LNCaP clone FGC (cell line): Measurements from ENCODE around the gene DYNC1I2.

ENCODE experiments used
- DNase-seq: peaks from one replicate; pipeline ENCODE4 v3.0.0-alpha.2; 2011; ENCODE audit warnings: low read depth
- H3K4me3 ChIP-seq: 2 replicates; pipeline ENCODE4 v1.5.1; 2011; ENCODE audit warnings: mild to moderate bottlenecking, low read depth, low read length, control low read depth
- TF ChIP-seq, protein P1 (sequence below): IDR thresholded peaks from 2 replicates; pipeline ENCODE4 v1.5.1; 2012; ENCODE audit warnings: mild to moderate bottlenecking; ENCODE audit not compliant: control insufficient read depth, insufficient read depth; ENCODE audit errors: extremely low read depth

DYNC1I2 gene

GRCh38 chr2:171692331-171692730, 5.1 kb downstream of the DYNC1I2 start:
- DNase-seq, result no peak
- H3K4me3 ChIP-seq, result no peak overlapping the region
- TF ChIP-seq, protein P1, sequence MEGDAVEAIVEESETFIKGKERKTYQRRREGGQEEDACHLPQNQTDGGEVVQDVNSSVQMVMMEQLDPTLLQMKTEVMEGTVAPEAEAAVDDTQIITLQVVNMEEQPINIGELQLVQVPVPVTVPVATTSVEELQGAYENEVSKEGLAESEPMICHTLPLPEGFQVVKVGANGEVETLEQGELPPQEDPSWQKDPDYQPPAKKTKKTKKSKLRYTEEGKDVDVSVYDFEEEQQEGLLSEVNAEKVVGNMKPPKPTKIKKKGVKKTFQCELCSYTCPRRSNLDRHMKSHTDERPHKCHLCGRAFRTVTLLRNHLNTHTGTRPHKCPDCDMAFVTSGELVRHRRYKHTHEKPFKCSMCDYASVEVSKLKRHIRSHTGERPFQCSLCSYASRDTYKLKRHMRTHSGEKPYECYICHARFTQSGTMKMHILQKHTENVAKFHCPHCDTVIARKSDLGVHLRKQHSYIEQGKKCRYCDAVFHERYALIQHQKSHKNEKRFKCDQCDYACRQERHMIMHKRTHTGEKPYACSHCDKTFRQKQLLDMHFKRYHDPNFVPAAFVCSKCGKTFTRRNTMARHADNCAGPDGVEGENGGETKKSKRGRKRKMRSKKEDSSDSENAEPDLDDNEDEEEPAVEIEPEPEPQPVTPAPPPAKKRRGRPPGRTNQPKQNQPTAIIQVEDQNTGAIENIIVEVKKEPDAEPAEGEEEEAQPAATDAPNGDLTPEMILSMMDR, result no peak

- no peak for DNase-seq
- H3K4me3 ChIP-seq, result no peak overlapping the region
- TF ChIP-seq, protein P1, result no peak
Measured at GRCh38 chr2:171702781-171703556, 15.7 kb downstream of the DYNC1I2 start.

DNA sequence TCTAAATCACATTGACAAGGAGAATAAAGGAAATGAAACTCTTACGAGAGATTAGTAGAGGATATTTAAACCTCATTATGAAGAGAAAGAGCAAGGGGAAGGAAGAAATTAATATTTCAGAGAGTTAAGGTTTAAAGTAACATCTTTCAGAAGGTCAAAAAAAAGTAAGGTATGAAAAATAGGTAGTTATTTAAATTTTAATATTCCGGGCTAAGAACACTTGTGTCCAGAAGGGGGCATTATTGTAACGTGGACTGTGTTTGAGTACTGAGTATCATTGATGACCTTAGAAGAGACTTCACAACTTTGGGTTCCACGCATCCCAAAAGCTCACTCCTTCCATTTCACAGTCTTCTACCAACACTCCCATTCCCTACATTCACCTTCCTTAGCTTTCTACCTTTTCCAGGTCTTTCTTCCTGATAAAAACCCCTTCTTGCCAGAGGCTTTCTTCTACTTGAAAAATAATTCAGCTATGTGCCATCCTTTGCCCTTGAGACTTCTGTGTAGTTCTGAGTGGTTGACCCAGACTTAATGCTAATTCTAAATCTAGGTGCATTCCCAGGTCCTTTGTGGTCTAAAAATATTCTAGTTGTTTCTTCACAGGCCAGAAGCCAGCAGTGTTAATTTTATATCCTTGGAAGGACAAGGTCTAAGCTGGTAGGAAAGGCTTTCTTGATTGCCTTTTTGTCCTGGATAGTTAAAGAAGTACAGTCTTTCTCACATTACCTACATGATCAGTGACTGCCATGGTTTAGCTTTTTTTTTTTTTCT, 16.5 kb downstream of the DYNC1I2 start:
- TF ChIP-seq, protein P1, result peak; percentile 58
- DNase-seq, result no peak

DNA sequence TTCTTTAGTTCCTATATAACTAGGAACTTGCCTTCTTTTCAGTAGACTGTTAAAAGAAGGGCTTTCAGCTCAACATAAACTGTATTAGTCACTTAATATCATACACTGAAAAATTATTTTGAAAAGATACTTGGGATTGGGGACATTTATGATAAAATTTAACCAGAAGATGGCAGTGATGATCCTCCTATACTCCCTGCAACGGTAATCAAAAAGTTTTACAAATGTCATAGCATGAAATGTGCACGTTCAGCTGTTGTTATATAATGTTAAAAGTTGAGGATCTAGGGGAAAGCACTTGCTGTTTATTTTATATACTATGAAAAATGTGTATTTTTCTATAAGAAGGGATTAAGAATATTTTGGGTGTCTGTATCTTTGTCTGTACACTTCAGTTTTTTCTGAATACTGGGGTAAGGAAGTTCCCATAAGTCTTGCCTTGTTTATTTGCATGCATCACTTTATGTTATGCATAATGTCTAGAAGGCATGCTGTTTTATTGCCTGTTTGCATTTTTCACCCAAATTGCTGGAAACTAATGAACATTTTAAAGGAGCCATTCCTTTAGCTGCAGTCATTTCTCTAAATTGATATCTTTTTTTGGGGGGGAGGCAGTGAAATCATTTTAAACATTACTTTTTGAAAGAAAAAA, 19.0 kb downstream of the DYNC1I2 start:
- TF ChIP-seq, protein P1, result no peak
- H3K4me3 ChIP-seq, result no peak overlapping the region
- DNase-seq, result no peak

More for the DNA sequence above, 16.5 kb downstream of the DYNC1I2 start:
- no peak overlapping the region for H3K4me3 ChIP-seq

DNA sequence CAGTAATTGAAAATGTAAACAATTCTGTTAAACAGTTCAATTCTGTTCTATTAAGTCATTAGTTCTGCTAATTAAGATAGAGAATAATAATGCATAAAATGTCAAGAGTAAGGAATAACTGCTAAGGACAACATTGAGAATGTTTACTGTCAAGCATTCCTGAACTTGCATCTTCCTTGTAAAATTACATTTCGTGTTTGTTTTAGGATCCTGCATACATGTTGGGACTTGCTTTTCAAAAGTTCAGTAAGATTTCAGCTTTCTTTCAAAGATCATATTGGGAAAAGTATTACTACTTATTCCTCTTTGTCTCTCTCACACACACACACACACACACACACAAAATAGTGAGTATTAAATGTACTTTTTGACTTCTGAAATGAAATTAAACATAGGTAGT, 20.5 kb downstream of the DYNC1I2 start:
- TF ChIP-seq, protein P1, result no peak
- H3K4me3 ChIP-seq, result no peak overlapping the region
- no peak for DNase-seq

GRCh38 chr2:171709011-171709685, 21.9 kb downstream of the DYNC1I2 start:
- no peak for DNase-seq
- no peak overlapping the region for H3K4me3 ChIP-seq
- TF ChIP-seq, protein P1, result no peak
